SK-N-MC (cell line): ENCODE results near the gene B3GALT5.

Source experiments
- DNase-seq: peaks from one replicate; pipeline ENCODE4 v3.0.0-alpha.2; 2011; ENCODE audit warnings: low read depth, low spot score
- H3K27ac ChIP-seq: fragments of 200-600 bp; sonication (generic); 2 replicates; pipeline ENCODE4 v1.5.1; 2016; ENCODE audit warnings: mixed run types
- H3K36me3 ChIP-seq: fragments of 200-600 bp; sonication (generic); 2 replicates; pipeline ENCODE4 v1.6.1; 2017; ENCODE audit warnings: antibody characterized with exemption, low read length, mixed read lengths; ENCODE audit not compliant: insufficient read depth
- H3K4me3 ChIP-seq: fragments of 200-600 bp; sonication (generic); 2 replicates; pipeline ENCODE4 v1.5.1; 2016
- H3K9ac ChIP-seq: fragments of 200-600 bp; sonication (generic); 2 replicates; pipeline ENCODE4 v1.8.0; 2017; ENCODE audit warnings: mixed run types, mixed read lengths; ENCODE audit not compliant: insufficient read length
- H3K9me3 ChIP-seq: fragments of 200-600 bp; sonication (generic); 2 replicates; pipeline ENCODE4 v1.6.1; 2017; ENCODE audit warnings: low read depth, mild to moderate bottlenecking, antibody characterized with exemption, low read length, moderate library complexity, mixed read lengths
- EZH2 ChIP-seq: fragments of 200-600 bp; sonication (generic); IDR thresholded peaks from one replicate; pipeline ENCODE4 v1.6.1; 2017; ENCODE audit warnings: antibody characterized with exemption
- FOXP2 ChIP-seq: optimal IDR thresholded peaks from 2 replicates; pipeline ENCODE3; 2011; ENCODE audit warnings: mild to moderate bottlenecking, moderate library complexity; ENCODE audit not compliant: insufficient read depth; ENCODE audit errors: extremely low read length, control extremely low read depth
- POLR2AphosphoS5 ChIP-seq: IDR thresholded peaks from 2 replicates; pipeline ENCODE4 v1.6.1; 2012; ENCODE audit warnings: mild to moderate bottlenecking, low read depth, low read length, borderline replicate concordance

B3GALT5 gene

GRCh38 chr21:39696618-39697017, 83.9 kb downstream of the B3GALT5 start:
- TF ChIP-seq EZH2 (no peak), FOXP2 (no peak)
- Histone ChIP-seq H3K9me3 (no peaks in the 10 kb centered on the region), H3K36me3 (no peaks in the 10 kb centered on the region), H3K4me3 (no peak overlapping the region), H3K9ac (no peak overlapping the region), H3K27ac (no peak overlapping the region)
- DNase-seq = no peak

DNA sequence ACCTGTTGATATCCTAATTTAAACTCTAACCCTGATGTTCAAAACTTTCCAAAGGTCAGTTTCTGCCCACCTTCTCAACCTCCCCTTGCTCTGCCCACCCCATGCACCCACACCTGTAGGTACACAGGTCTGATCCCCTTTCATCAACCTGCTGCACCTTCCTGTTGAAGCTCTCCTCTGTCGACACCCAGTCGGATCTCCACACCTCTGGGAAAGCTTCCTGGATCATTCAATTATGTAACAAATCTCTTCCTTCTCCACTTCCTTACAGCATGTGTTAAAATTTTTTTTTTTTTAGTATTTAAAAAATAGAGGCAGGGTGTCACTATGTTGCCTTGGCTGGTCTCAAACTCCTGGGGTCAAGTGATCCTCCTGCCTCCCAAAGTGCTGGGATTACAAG, 87.6 kb downstream of the B3GALT5 start:
- DNase-seq = no peak
- H3K27ac ChIP-seq = no peak overlapping the region
- H3K36me3 ChIP-seq = no peaks in the 10 kb centered on the region
- H3K9me3 ChIP-seq = no peaks in the 10 kb centered on the region
- TF ChIP-seq POLR2AphosphoS5 = no peak
- TF ChIP-seq FOXP2 = no peak
- TF ChIP-seq EZH2 = no peak
- no peak overlapping the region for H3K4me3 ChIP-seq
- no peak overlapping the region for H3K9ac ChIP-seq

- Histone ChIP-seq H3K9ac (no peak overlapping the region), H3K9me3 (no peaks in the 10 kb centered on the region), H3K36me3 (no peaks in the 10 kb centered on the region), H3K27ac (no peak overlapping the region), H3K4me3 (no peak overlapping the region)
- TF ChIP-seq FOXP2 = no peak
- TF ChIP-seq EZH2 = no peak
- no peak for TF ChIP-seq POLR2AphosphoS5
- no peak for DNase-seq
Measured at GRCh38 chr21:39703578-39703977, 90.8 kb downstream of the B3GALT5 start.

GRCh38 chr21:39705849-39706248, 93.1 kb downstream of the B3GALT5 start:
- no peaks in the 10 kb centered on the region for H3K9me3 ChIP-seq
- TF ChIP-seq POLR2AphosphoS5 (no peak), EZH2 (no peak), FOXP2 (no peak)
- no peak for DNase-seq
- H3K27ac ChIP-seq = no peak overlapping the region
- no peaks in the 10 kb centered on the region for H3K36me3 ChIP-seq
- H3K4me3 ChIP-seq = no peak overlapping the region
- H3K9ac ChIP-seq = no peak overlapping the region

GRCh38 chr21:39707316-39707715, 94.6 kb downstream of the B3GALT5 start:
- DNase-seq = no peak
- Histone ChIP-seq H3K4me3 (no peak overlapping the region), H3K36me3 (no peaks in the 10 kb centered on the region), H3K9ac (no peak overlapping the region), H3K9me3 (no peaks in the 10 kb centered on the region), H3K27ac (no peak overlapping the region)
- no peak for TF ChIP-seq EZH2
- TF ChIP-seq POLR2AphosphoS5 = no peak
- no peak for TF ChIP-seq FOXP2

DNA sequence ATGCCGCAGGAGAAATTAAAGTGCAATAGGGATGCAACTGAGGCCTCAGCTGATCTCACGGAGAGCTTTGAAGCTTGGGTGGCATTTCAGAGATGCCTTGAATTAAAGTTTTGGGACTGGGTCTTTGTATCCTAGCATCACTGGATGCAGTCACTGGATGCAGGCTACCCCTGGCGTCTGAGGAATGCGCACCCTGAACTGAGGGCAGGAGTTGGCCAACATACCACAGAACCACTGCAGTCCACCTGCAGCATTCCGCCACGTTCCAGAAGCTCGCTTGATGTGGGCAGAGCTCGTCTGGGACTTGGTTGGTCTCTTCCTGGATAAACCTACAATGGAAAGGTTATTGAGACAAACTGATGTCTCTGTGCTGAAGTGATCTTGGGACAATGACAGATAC, 98.1 kb downstream of the B3GALT5 start:
- Histone ChIP-seq H3K4me3 (no peak overlapping the region), H3K36me3 (no peaks in the 10 kb centered on the region), H3K27ac (no peak overlapping the region), H3K9ac (no peak overlapping the region), H3K9me3 (no peaks in the 10 kb centered on the region)
- TF ChIP-seq EZH2 (no peak), POLR2AphosphoS5 (no peak), FOXP2 (no peak)
- no peak for DNase-seq

GRCh38 chr21:39712273-39712672, 99.5 kb downstream of the B3GALT5 start:
- H3K36me3 ChIP-seq = no peaks in the 10 kb centered on the region
- H3K27ac ChIP-seq = no peak overlapping the region
- no peak overlapping the region for H3K4me3 ChIP-seq
- DNase-seq = no peak
- no peak overlapping the region for H3K9ac ChIP-seq
- H3K9me3 ChIP-seq = no peaks in the 10 kb centered on the region
- TF ChIP-seq POLR2AphosphoS5 = no peak
- no peak for TF ChIP-seq FOXP2
- no peak for TF ChIP-seq EZH2

GRCh38 chr21:39712976-39713375, 100.2 kb downstream of the B3GALT5 start:
- H3K9me3 ChIP-seq = no peaks in the 10 kb centered on the region
- H3K4me3 ChIP-seq = no peak overlapping the region
- TF ChIP-seq FOXP2 (no peak), EZH2 (no peak)
- no peak overlapping the region for H3K27ac ChIP-seq
- H3K36me3 ChIP-seq = no peaks in the 10 kb centered on the region
- H3K9ac ChIP-seq = no peak overlapping the region
- no peak for DNase-seq

GRCh38 chr21:39713905-39714304, 101.2 kb downstream of the B3GALT5 start:
- no peak for TF ChIP-seq FOXP2
- no peak for TF ChIP-seq EZH2
- TF ChIP-seq POLR2AphosphoS5 = no peak
- H3K4me3 ChIP-seq = no peak overlapping the region
- no peak overlapping the region for H3K9ac ChIP-seq
- no peaks in the 10 kb centered on the region for H3K9me3 ChIP-seq
- no peaks in the 10 kb centered on the region for H3K36me3 ChIP-seq
- no peak for DNase-seq
- H3K27ac ChIP-seq = no peak overlapping the region

DNA sequence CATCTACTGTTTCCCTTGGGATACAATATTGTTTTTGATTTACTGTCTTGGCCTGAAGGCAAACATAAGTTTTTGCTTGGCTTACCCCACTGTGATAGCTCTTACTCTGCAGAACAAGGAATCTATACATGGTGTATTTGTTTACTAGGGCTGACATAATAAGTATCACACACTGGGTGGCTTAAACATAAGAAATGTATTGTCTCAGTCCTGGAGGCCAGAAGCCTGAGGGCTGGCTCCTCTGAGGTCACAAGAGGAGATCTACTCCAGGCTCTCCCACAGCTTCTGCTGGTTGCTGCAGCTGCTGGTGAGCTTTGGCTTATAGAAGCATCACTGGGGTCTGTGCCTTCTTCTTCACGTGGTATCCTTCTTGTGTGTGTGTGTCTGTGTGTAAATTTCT, 101.6 kb downstream of the B3GALT5 start:
- TF ChIP-seq FOXP2 = no peak
- no peak for TF ChIP-seq EZH2
- no peak for TF ChIP-seq POLR2AphosphoS5

More for the DNA sequence above, 101.6 kb downstream of the B3GALT5 start:
- Histone ChIP-seq H3K9ac (no peak overlapping the region), H3K9me3 (no peaks in the 10 kb centered on the region), H3K27ac (no peak overlapping the region), H3K36me3 (no peaks in the 10 kb centered on the region), H3K4me3 (no peak overlapping the region)
- DNase-seq = no peak
